ENCODE measurements around the gene GSTO1.

GRCh38 chr10:104268713-104269645, 14.3 kb downstream of the GSTO1 start, which contains the start of gene GSTO2:
- TF ChIP-seq HDAC2 (CRISPR knock-in tag; IDR thresholded peaks at IDR 0.05) (no peak), TCF12 (IDR thresholded peaks at IDR 0.05) (no peak), TCF12 (CRISPR knock-in tag; IDR thresholded peaks at IDR 0.05) (no peak), ZNF10 (CRISPR knock-in tag; IDR thresholded peaks at IDR 0.05; ENCODE audit: borderline replicate concordance, low read depth) (no peak), XRCC5 (optimal IDR thresholded peaks at IDR 0.05; ENCODE audit: low read length) (no peak), ARNT (IDR thresholded peaks at IDR 0.05) (no peak), CTCF (CRISPR knock-in tag; IDR thresholded peaks at IDR 0.05) (no peak), PBX3 (CRISPR knock-in tag; IDR thresholded peaks at IDR 0.05; ENCODE audit: borderline replicate concordance) (no peak), ZNF580 (CRISPR knock-in tag; IDR thresholded peaks at IDR 0.05; ENCODE audit: borderline replicate concordance, low read depth) (no peak), ARID2 (CRISPR knock-in tag; IDR thresholded peaks at IDR 0.05; ENCODE audit: borderline replicate concordance) (no peak), HOXA7 (CRISPR knock-in tag; IDR thresholded peaks at IDR 0.05) (no peak), MED13 (CRISPR knock-in tag; IDR thresholded peaks at IDR 0.05) (no peak), ZC3H13 (CRISPR knock-in tag; IDR thresholded peaks at IDR 0.05) (no peak; the same call in 1 of the 2 replicates), SP2 (CRISPR knock-in tag; IDR thresholded peaks at IDR 0.05) (no peak), EP300 (IDR thresholded peaks at IDR 0.05; ENCODE audit: low read depth in 2 of 2, low read length in 2 of 2) (no peak), EP300 (CRISPR knock-in tag; IDR thresholded peaks at IDR 0.05; ENCODE audit: borderline replicate concordance) (no peak)

All from HepG2 (cell line).